Endometrium (tissue), 2 donors: ENCODE data around the gene IFITM5.
"Not testable (repeated sequence)": the region's sequence is repeated elsewhere in the genome, so short reads cannot be mapped to it uniquely, and the experiment has no call there.

Experiments
- FAIRE-seq: peaks from 2 replicates; lab custom pipeline; 2012; peaks lifted over from hg19 to GRCh38; lab: Jason Lieb, UNC
- donor health status: control.
- donor health status: control.

The IFITM5 gene

GRCh38 chr11:295351-296170 lies 3.8 kb downstream of the IFITM5 start:
- FAIRE-seq = no peak

- no peak for FAIRE-seq
Measured at GRCh38 chr11:294780-295179, 4.5 kb downstream of the IFITM5 start.

- no peak for FAIRE-seq
Measured at GRCh38 chr11:293852-294661, 5.3 kb downstream of the IFITM5 start.

GRCh38 chr11:293271-293851 lies 6.0 kb downstream of the IFITM5 start:
- no peak for FAIRE-seq

- FAIRE-seq = no peak
Measured at GRCh38 chr11:292211-293121, 6.9 kb downstream of the IFITM5 start.

GRCh38 chr11:291281-292210 lies 7.8 kb downstream of the IFITM5 start:
- no peak for FAIRE-seq

GRCh38 chr11:290621-291231 lies 8.6 kb downstream of the IFITM5 start:
- no peak for FAIRE-seq

GRCh38 chr11:289712-290620 lies 9.4 kb downstream of the IFITM5 start:
- FAIRE-seq = no peak

- no peak for FAIRE-seq
Measured at GRCh38 chr11:289398-289711, 10.0 kb downstream of the IFITM5 start.

GRCh38 chr11:288478-289397 lies 10.6 kb downstream of the IFITM5 start, which contains the start of gene PGGHG:
TSS of gene PGGHG (plus strand) at chr11:289126. CDS start at chr11:289817, 691 bp downstream.
- FAIRE-seq = no peak

- FAIRE-seq = no peak
Measured at GRCh38 chr11:287821-288477, 11.4 kb downstream of the IFITM5 start.

GRCh38 chr11:286977-287820 lies 12.1 kb downstream of the IFITM5 start:
- not testable (repeated sequence) for FAIRE-seq

GRCh38 chr11:285894-286220 lies 13.5 kb downstream of the IFITM5 start:
- FAIRE-seq = no peak

- FAIRE-seq = no peak
Measured at GRCh38 chr11:285021-285893, 14.1 kb downstream of the IFITM5 start.

GRCh38 chr11:284105-285020 lies 15.0 kb downstream of the IFITM5 start:
- no peak for FAIRE-seq
